ENCODE data around the gene OR6S1. TPM values are rescaled to one million over a fixed set of nuclear protein-coding genes. Genes with fewer than 3 reads are reported as not detected.

Gene OR6S1
- total RNA-seq, 1 experiment from 2014 or later, result not detected

DNA sequence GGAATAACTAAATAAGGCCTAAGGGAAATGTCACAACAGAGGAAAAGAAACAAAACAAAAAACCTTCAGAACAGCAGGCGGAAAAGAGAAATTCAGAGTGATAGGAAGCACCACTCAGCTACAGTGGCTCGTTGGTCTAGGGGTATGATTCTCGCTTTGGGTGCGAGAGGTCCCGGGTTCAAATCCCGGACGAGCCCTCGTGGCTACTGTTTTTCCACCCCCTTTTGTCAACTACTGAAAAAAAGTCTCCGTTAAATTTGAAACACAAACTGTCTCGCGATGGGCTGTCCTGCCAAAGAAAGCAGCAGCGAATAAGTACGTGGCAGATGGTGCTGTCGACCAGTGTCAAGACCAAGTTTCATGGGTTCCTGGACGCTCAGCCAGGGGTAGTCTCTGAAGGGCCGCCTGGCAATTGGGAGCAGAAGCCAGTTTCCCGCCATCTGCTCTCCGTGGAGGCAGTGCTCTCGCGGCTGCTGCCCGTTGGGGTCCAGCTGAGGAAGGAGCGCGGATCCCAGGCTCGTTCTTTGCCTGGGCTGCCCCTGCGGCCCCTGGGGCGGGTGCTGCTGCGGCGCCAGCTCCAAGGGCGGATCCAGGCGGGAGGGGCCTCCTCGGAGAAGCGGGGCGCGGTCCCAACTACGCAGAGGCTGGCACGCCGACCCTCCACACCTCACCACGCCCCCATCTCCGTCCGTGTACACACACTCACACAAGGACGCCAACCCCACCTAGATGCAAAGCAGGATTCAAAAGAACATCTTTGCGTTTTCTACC is 42.6 kb upstream of the OR6S1 start, which contains the start of gene RNASE4 (continued):
- TF ChIP-seq, protein P1, sequence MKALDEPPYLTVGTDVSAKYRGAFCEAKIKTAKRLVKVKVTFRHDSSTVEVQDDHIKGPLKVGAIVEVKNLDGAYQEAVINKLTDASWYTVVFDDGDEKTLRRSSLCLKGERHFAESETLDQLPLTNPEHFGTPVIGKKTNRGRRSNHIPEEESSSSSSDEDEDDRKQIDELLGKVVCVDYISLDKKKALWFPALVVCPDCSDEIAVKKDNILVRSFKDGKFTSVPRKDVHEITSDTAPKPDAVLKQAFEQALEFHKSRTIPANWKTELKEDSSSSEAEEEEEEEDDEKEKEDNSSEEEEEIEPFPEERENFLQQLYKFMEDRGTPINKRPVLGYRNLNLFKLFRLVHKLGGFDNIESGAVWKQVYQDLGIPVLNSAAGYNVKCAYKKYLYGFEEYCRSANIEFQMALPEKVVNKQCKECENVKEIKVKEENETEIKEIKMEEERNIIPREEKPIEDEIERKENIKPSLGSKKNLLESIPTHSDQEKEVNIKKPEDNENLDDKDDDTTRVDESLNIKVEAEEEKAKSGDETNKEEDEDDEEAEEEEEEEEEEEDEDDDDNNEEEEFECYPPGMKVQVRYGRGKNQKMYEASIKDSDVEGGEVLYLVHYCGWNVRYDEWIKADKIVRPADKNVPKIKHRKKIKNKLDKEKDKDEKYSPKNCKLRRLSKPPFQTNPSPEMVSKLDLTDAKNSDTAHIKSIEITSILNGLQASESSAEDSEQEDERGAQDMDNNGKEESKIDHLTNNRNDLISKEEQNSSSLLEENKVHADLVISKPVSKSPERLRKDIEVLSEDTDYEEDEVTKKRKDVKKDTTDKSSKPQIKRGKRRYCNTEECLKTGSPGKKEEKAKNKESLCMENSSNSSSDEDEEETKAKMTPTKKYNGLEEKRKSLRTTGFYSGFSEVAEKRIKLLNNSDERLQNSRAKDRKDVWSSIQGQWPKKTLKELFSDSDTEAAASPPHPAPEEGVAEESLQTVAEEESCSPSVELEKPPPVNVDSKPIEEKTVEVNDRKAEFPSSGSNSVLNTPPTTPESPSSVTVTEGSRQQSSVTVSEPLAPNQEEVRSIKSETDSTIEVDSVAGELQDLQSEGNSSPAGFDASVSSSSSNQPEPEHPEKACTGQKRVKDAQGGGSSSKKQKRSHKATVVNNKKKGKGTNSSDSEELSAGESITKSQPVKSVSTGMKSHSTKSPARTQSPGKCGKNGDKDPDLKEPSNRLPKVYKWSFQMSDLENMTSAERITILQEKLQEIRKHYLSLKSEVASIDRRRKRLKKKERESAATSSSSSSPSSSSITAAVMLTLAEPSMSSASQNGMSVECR (CRISPR knock-in tag; IDR thresholded peaks at IDR 0.05; ENCODE audit: borderline replicate concordance), result peak; percentile 29; the same call in 1 of the 2 replicates
- TF ChIP-seq, protein P2, sequence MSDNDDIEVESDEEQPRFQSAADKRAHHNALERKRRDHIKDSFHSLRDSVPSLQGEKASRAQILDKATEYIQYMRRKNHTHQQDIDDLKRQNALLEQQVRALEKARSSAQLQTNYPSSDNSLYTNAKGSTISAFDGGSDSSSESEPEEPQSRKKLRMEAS (CRISPR knock-in tag; IDR thresholded peaks at IDR 0.05), result peak; percentile 45

DNA sequence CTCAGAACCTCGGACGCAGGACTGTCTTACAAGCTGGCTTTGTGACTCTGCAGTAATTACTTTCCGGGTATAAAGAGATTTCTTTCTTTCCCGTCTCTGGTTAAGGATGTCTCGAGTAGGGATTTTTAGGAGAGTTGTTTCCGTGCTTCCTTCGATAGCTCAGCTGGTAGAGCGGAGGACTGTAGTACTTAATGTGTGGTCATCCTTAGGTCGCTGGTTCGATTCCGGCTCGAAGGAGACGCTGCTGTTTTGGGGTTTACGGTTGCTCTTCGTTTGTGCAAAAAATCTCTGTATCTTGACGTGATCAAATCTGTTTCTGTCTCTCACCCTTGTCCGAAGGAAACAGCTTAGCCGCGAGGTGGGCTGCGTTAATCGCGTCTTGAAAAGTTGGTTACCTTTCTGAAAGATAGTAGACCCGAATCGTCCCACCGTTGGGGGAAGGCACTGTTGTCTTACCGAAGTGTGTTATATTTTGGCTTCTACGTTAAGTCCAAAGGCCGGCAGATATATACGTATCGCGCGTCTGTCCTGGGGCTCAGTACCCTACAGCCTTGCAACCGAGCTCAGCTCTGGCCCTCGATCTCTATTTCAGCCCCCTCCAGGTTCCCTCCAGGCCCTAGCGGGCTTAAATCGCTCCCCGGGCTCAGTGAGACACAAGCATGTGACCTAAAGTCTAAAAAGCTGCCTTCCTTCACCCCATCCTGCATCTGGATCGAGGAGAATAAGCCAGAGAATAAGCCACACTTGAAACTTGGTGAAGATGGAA is 41.8 kb upstream of the OR6S1 start:
- POLR2A ChIA-PET, result interaction anchor here (0.8 to 3.6 kb wide), 3 partner anchors 26 to 341 kb away, joined by 3 to 24 read pairs (median 7); partner anchors contain the start of genes APEX1, OSGEP and PARP2
- no peaks in the 10 kb centered on the region for H3K36me3 Mint-ChIP-seq
- CTCF ChIA-PET, result interaction anchor here (0.8 to 8.1 kb wide), 10 partner anchors 19 to 410 kb away, joined by 3 to 106 read pairs (median 10); no protein-coding TSS in a partner anchor

More for the DNA sequence above, 41.8 kb upstream of the OR6S1 start:
- no peaks in the 10 kb centered on the region for H3K9me3 Mint-ChIP-seq
- TF ChIP-seq, protein P3, sequence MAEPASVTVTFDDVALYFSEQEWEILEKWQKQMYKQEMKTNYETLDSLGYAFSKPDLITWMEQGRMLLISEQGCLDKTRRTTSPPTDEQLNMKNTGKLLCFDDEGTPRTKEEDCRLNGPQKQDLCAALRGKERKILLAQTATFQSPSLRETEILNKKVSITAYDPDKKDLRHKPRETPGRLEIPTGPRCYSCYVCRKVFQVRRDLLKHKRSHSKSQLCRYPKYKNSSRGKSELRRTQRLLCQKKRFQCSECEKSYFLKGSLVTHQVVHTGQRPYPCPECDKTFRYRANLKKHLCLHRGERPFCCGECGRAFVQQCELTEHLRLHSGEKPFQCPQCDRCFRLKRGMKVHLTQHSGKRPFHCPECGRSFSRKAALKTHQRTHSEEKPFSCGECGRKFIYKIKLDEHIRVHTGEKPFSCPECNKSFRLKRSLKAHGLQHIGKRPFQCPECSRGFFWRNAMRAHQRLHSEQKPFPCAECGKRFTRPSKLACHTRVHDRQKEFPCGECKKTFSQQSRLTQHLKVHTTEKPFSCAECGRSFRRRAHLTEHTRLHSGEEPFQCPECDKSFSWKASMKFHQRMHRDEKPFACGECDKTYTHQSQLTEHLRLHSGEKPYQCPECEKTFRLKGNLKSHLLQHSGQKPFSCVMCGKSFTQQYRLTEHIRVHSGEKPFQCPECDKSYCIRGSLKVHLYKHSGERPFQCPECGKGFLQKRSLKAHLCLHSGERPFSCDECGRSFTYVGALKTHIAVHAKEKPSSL (CRISPR knock-in tag; conservative IDR thresholded peaks at IDR 0.05), result no peak
- TF ChIP-seq, protein P4, sequence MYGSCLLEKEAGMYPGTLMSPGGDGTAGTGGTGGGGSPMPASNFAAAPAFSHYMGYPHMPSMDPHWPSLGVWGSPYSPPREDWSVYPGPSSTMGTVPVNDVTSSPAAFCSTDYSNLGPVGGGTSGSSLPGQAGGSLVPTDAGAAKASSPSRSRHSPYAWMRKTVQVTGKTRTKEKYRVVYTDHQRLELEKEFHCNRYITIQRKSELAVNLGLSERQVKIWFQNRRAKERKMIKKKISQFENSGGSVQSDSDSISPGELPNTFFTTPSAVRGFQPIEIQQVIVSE (CRISPR knock-in tag; IDR thresholded peaks at IDR 0.05; ENCODE audit: borderline replicate concordance), result no peak
- 0 out of 2 replicates have a peak, but pooled peaks have one; percentile 28 for TF ChIP-seq SMAD3 (CRISPR knock-in tag; IDR thresholded peaks at IDR 0.05; ENCODE audit: borderline replicate concordance)
- TF ChIP-seq, protein P5, sequence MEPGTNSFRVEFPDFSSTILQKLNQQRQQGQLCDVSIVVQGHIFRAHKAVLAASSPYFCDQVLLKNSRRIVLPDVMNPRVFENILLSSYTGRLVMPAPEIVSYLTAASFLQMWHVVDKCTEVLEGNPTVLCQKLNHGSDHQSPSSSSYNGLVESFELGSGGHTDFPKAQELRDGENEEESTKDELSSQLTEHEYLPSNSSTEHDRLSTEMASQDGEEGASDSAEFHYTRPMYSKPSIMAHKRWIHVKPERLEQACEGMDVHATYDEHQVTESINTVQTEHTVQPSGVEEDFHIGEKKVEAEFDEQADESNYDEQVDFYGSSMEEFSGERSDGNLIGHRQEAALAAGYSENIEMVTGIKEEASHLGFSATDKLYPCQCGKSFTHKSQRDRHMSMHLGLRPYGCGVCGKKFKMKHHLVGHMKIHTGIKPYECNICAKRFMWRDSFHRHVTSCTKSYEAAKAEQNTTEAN (CRISPR knock-in tag; IDR thresholded peaks at IDR 0.05), result 0 out of 2 replicates have a peak, but pooled peaks have one; percentile 11
- TF ChIP-seq, protein P6, sequence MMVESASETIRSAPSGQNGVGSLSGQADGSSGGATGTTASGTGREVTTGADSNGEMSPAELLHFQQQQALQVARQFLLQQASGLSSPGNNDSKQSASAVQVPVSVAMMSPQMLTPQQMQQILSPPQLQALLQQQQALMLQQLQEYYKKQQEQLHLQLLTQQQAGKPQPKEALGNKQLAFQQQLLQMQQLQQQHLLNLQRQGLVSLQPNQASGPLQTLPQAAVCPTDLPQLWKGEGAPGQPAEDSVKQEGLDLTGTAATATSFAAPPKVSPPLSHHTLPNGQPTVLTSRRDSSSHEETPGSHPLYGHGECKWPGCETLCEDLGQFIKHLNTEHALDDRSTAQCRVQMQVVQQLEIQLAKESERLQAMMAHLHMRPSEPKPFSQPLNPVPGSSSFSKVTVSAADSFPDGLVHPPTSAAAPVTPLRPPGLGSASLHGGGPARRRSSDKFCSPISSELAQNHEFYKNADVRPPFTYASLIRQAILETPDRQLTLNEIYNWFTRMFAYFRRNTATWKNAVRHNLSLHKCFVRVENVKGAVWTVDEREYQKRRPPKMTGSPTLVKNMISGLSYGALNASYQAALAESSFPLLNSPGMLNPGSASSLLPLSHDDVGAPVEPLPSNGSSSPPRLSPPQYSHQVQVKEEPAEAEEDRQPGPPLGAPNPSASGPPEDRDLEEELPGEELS (CRISPR knock-in tag; IDR thresholded peaks at IDR 0.05), result peak; percentile 38; the same call in 1 of the 2 replicates
- TF ChIP-seq, protein P7, sequence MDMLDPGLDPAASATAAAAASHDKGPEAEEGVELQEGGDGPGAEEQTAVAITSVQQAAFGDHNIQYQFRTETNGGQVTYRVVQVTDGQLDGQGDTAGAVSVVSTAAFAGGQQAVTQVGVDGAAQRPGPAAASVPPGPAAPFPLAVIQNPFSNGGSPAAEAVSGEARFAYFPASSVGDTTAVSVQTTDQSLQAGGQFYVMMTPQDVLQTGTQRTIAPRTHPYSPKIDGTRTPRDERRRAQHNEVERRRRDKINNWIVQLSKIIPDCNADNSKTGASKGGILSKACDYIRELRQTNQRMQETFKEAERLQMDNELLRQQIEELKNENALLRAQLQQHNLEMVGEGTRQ (CRISPR knock-in tag; IDR thresholded peaks at IDR 0.05), result peak; percentile 3; the same call in 1 of the 2 replicates
- TF ChIP-seq CREM (CRISPR knock-in tag; IDR thresholded peaks at IDR 0.05), result 0 out of 2 replicates have a peak, but pooled peaks have one; percentile 20
- peak; percentile 83 for DNase-seq (ENCODE audit: low spot score)
- no peak overlapping the region for H3K4me3 Mint-ChIP-seq
- peak; percentile 55 for ATAC-seq
- no peak overlapping the region for H3K27ac Mint-ChIP-seq
- H3K27me3 Mint-ChIP-seq (ENCODE audit: low read depth), result peaks cover 10% of the 10 kb centered on the region
- H3K4me1 Mint-ChIP-seq, result peaks cover 25% of the 10 kb centered on the region
